Measurements from ENCODE around the gene WDR88. TPM values are rescaled to one million over a fixed set of nuclear protein-coding genes. Genes with fewer than 3 reads are reported as not detected.

WDR88 gene
- total and polyA plus RNA-seq, 10 of the 15 experiments (the other 5 are each of a cell fraction or from before 2014, with no cell fraction given): 0.19 to 0.34 TPM; not detected in 8

GRCh38 chr19:33205110-33205509, 73.2 kb downstream of the WDR88 start:
- ATAC-seq (no peak), DNase-seq (ENCODE audit: low read depth, low spot score) (no peak), FAIRE-seq (no peak)
- ChIA-PET RAD21 (ENCODE audit: unreplicated experiment) (no interaction called here), POLR2A (no interaction called here), CTCF (no interaction called here), SMC1A (ENCODE audit: uncharacterized antibody, unreplicated experiment) (no interaction called here)
- no peaks in the 10 kb centered on the region for H4K20me1 ChIP-seq (ENCODE audit: control insufficient read depth, insufficient read depth)
- in situ Hi-C loops (cut with MboI): no loop called here
- no peak overlapping the region for H3K27ac ChIP-seq (ENCODE audit: control insufficient read depth, insufficient read depth)
- intact Hi-C loops (cut with micrococcal nuclease; ENCODE audit: unreplicated experiment): no loop called here
- H3K9me3 ChIP-seq (replicated peaks; ENCODE audit: control insufficient read depth, insufficient read depth, low read length): no peaks in the 10 kb centered on the region
- H3K27me3 ChIP-seq (replicated peaks in 1 of 2; ENCODE audit: control insufficient read depth in 2 of 2, insufficient read depth in 2 of 2, low read length in 1 of 2): no peaks in the 10 kb centered on the region
- no peaks in the 10 kb centered on the region for H3K4me1 ChIP-seq (ENCODE audit: control insufficient read depth, insufficient read depth, low read length)
- no peak overlapping the region for H3K4me3 ChIP-seq
- TF ChIP-seq SP1 (IDR thresholded peaks at IDR 0.05; ENCODE audit: low read depth, low read length) (no peak), CHD2 (IDR thresholded peaks at IDR 0.05; ENCODE audit: borderline replicate concordance, low read depth, low read length) (no peak), ZZZ3 (IDR thresholded peaks at IDR 0.05; ENCODE audit: control insufficient read depth, insufficient read length, low read depth) (no peak), PAX8 (IDR thresholded peaks at IDR 0.05) (no peak), SMC3 (IDR thresholded peaks at IDR 0.05; ENCODE audit: borderline replicate concordance, low read length) (no peak), YY1 (IDR thresholded peaks at IDR 0.05; ENCODE audit: low read depth, low read length) (no peak), ZNF207 (IDR thresholded peaks at IDR 0.05; ENCODE audit: borderline replicate concordance) (no peak), STAT1 (conservative IDR thresholded peaks at IDR 0.05) (no peak), NFYA (IDR thresholded peaks at IDR 0.05; ENCODE audit: borderline replicate concordance, low read depth, low read length) (no peak), NR2C1 (IDR thresholded peaks at IDR 0.05) (no peak), ZNF384 (IDR thresholded peaks at IDR 0.05; ENCODE audit: borderline replicate concordance, low read depth, low read length) (no peak)
- TF ChIP-seq, protein P1, sequence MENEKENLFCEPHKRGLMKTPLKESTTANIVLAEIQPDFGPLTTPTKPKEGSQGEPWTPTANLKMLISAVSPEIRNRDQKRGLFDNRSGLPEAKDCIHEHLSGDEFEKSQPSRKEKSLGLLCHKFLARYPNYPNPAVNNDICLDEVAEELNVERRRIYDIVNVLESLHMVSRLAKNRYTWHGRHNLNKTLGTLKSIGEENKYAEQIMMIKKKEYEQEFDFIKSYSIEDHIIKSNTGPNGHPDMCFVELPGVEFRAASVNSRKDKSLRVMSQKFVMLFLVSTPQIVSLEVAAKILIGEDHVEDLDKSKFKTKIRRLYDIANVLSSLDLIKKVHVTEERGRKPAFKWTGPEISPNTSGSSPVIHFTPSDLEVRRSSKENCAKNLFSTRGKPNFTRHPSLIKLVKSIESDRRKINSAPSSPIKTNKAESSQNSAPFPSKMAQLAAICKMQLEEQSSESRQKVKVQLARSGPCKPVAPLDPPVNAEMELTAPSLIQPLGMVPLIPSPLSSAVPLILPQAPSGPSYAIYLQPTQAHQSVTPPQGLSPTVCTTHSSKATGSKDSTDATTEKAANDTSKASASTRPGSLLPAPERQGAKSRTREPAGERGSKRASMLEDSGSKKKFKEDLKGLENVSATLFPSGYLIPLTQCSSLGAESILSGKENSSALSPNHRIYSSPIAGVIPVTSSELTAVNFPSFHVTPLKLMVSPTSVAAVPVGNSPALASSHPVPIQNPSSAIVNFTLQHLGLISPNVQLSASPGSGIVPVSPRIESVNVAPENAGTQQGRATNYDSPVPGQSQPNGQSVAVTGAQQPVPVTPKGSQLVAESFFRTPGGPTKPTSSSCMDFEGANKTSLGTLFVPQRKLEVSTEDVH (IDR thresholded peaks at IDR 0.05; ENCODE audit: low read depth, partially characterized antibody): no peak
- TF ChIP-seq, protein P2, sequence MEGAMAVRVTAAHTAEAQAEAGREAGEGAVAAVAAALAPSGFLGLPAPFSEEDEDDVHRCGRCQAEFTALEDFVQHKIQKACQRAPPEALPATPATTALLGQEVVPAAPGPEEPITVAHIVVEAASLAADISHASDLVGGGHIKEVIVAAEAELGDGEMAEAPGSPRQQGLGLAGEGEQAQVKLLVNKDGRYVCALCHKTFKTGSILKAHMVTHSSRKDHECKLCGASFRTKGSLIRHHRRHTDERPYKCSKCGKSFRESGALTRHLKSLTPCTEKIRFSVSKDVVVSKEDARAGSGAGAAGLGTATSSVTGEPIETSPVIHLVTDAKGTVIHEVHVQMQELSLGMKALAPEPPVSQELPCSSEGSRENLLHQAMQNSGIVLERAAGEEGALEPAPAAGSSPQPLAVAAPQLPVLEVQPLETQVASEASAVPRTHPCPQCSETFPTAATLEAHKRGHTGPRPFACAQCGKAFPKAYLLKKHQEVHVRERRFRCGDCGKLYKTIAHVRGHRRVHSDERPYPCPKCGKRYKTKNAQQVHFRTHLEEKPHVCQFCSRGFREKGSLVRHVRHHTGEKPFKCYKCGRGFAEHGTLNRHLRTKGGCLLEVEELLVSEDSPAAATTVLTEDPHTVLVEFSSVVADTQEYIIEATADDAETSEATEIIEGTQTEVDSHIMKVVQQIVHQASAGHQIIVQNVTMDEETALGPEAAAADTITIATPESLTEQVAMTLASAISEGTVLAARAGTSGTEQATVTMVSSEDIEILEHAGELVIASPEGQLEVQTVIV (IDR thresholded peaks at IDR 0.05; ENCODE audit: borderline replicate concordance, partially characterized antibody): no peak
- no peaks in the 10 kb centered on the region for H3K36me3 ChIP-seq (ENCODE audit: control insufficient read depth in 2 of 2, insufficient read depth in 2 of 2, low read length in 1 of 2)
- H2AFZ ChIP-seq (ENCODE audit: control insufficient read depth, low read depth, low read length): no peak overlapping the region
- no peak overlapping the region for H3K4me2 ChIP-seq (ENCODE audit: control insufficient read depth, insufficient read depth)
- WGBS (ENCODE audit: insufficient coverage, insufficient replicate concordance, low lambda C conversion rate, missing lambda C conversion rate): 67% methylated on average over 26 of the region's 27 CpGs
- BruUV-seq (replicated peaks): no TSS peak
- no peaks in the 10 kb centered on the region for H3K79me2 ChIP-seq (ENCODE audit: control insufficient read depth, insufficient read depth, low read length)
- no peak overlapping the region for H3K9ac ChIP-seq (ENCODE audit: control insufficient read depth, insufficient read depth, low read length)

Data from GM12878 (cell line).